K562 (cell line): ENCODE data around the gene YIF1A. TPM values are rescaled to one million over a fixed set of nuclear protein-coding genes. Genes with fewer than 3 reads are reported as not detected.

Experiments
- BCL6 ChIP-seq: fragments of 250-450 bp; sonication (Bioruptor Pico); IDR thresholded peaks from 2 replicates; pipeline ENCODE4 v1.4.0; 2020
- CTBP1 ChIP-seq: fragments of 450-650 bp; IDR thresholded peaks from 2 replicates; pipeline ENCODE4 v1.6.1; 2016; ENCODE audit warnings: borderline replicate concordance
- CUX1 ChIP-seq: fragments of 200-800 bp; sonication (Bioruptor generic); IDR thresholded peaks from 2 replicates; pipeline ENCODE4 v1.6.1; 2016; ENCODE audit warnings: missing genetic modification characterization, missing compliant biosample characterization
- EZH2 ChIP-seq: IDR thresholded peaks from 2 replicates; pipeline ENCODE4 v1.6.1; 2012; ENCODE audit warnings: low read depth, mild to moderate bottlenecking, inconsistent platforms, low read length, borderline replicate concordance
- IFI16 ChIP-seq: fragments of 250-450 bp; sonication (Bioruptor Pico); IDR thresholded peaks from 2 replicates; pipeline ENCODE4 v2.1.2; 2022; ENCODE audit warnings: mild to moderate bottlenecking, inconsistent platforms
- POLR3A ChIP-seq: IDR thresholded peaks from 2 replicates; pipeline ENCODE4 v1.6.1; 2011; ENCODE audit warnings: borderline replicate concordance, mild to moderate bottlenecking, moderate library complexity; ENCODE audit not compliant: insufficient read length, insufficient read depth; ENCODE audit errors: extremely low read depth
- RBM39 ChIP-seq: fragments of 200-400 bp; formaldehyde crosslinking; optimal IDR thresholded peaks from 2 replicates; pipeline ENCODE3; 2018; ENCODE audit warnings: low read depth, low read length
- SAP30 ChIP-seq: fragments of 200-600 bp; sonication (generic); IDR thresholded peaks from 2 replicates; pipeline ENCODE4 v1.6.1; 2012; ENCODE audit warnings: borderline replicate concordance, low read depth, mild to moderate bottlenecking, moderate library complexity, low read length, control low read depth, inconsistent platforms; ENCODE audit not compliant: insufficient read depth, poor library complexity, severe bottlenecking
- TCFL5 ChIP-seq: fragments of 250-450 bp; sonication (Bioruptor Pico); conservative IDR thresholded peaks from 2 replicates; pipeline ENCODE4 v1.6.1; 2021; ENCODE audit warnings: mild to moderate bottlenecking, moderate library complexity, matching md5 sums
- ZNF57 ChIP-seq: fragments of 450-650 bp; formaldehyde crosslinking; IDR thresholded peaks from 2 replicates; pipeline ENCODE4 v1.4.0; 2020; ENCODE audit warnings: mild to moderate bottlenecking, moderate library complexity
- polyA plus RNA-seq, 8 experiments: library from polyadenylated mRNA; depleted of rRNA in 4 of 8; stranded (reverse) in 5 of 8; unstranded in 3 of 8; fragments of >200 nt; fragmentation: Nextera tagmentation in 2 of 8; fragmentation: Illumina TruSeq in 1 of 8; extraction: Ambion mirVana in 2 of 8; extraction: Trizol in 1 of 8; gene quantifications; 2 replicates each; pipeline versions ENCODE4 v1.2.1 to v1.2.3, GENCODE V29; 2011 to 2014; ENCODE audit warnings: inconsistent platforms in 1 of 8, missing spikeins in 1 of 8
- total RNA-seq, 7 experiments: library from RNA; depleted of rRNA in 6 of 7; stranded (reverse); fragments of >200 nt in 6 of 7; fragmentation: Illumina TruSeq in 2 of 7; extraction: Trizol in 2 of 7; gene quantifications; 2 replicates each; pipeline versions ENCODE4 v1.2.1 to v1.2.3, GENCODE V29; 2011 to 2021; ENCODE audit warnings: low replicate concordance in 1 of 7
- TF ChIP-seq, protein P1 (sequence below): fragments of 250-450 bp; sonication (Bioruptor Pico); IDR thresholded peaks from 2 replicates; pipeline ENCODE4 v1.4.0; 2020

YIF1A gene
- total and polyA plus RNA-seq, 9 of the 15 experiments (the other 6 are each of a cell fraction or from before 2014, with no cell fraction given) = 8.6 to 121 (median 77.2) TPM

DNA sequence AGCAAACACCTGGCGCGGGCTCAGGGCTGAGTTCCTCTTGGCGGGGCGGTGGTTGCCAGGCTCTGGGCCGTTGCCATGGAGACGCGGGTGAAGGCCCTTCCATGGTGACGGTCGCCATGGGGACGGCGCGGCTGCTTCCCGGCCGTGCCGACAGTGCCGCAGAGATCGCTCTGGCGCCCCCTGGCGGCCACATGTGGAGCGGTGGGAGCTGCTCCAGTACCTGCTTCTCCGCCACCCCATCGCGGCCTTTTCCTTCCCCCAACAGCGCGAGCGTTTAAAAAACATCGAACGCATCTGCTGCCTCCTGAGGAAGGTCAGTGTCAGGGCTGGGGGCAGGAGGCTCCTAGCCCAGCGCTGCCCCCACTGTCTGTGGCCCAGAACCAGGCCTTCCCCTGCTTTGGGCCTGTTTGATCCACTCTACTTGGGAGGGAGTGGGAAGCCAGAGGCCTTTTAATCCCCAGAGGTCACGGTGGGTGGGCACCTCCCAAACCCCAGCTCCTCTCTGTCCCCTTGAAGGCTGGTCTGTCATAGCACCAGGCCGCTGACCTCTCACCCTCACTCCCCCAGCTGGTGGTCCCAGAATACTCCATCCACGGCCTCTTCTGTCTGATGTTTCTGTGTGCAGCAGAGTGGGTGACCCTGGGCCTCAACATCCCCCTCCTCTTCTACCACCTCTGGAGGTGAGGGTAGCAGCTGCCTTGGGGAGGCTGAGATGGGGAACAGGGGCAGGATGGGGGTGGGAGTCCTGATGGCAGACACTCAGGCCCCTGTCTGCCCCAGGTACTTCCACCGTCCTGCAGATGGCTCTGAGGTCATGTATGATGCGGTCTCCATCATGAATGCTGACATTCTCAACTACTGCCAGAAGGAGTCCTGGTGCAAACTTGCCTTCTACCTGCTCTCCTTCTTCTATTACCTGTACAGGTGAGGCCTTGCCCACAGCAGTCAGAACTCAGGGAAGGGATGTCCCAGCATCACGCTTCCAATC lies 6.2 kb downstream of the YIF1A start (continued):
- TF ChIP-seq, protein P1, sequence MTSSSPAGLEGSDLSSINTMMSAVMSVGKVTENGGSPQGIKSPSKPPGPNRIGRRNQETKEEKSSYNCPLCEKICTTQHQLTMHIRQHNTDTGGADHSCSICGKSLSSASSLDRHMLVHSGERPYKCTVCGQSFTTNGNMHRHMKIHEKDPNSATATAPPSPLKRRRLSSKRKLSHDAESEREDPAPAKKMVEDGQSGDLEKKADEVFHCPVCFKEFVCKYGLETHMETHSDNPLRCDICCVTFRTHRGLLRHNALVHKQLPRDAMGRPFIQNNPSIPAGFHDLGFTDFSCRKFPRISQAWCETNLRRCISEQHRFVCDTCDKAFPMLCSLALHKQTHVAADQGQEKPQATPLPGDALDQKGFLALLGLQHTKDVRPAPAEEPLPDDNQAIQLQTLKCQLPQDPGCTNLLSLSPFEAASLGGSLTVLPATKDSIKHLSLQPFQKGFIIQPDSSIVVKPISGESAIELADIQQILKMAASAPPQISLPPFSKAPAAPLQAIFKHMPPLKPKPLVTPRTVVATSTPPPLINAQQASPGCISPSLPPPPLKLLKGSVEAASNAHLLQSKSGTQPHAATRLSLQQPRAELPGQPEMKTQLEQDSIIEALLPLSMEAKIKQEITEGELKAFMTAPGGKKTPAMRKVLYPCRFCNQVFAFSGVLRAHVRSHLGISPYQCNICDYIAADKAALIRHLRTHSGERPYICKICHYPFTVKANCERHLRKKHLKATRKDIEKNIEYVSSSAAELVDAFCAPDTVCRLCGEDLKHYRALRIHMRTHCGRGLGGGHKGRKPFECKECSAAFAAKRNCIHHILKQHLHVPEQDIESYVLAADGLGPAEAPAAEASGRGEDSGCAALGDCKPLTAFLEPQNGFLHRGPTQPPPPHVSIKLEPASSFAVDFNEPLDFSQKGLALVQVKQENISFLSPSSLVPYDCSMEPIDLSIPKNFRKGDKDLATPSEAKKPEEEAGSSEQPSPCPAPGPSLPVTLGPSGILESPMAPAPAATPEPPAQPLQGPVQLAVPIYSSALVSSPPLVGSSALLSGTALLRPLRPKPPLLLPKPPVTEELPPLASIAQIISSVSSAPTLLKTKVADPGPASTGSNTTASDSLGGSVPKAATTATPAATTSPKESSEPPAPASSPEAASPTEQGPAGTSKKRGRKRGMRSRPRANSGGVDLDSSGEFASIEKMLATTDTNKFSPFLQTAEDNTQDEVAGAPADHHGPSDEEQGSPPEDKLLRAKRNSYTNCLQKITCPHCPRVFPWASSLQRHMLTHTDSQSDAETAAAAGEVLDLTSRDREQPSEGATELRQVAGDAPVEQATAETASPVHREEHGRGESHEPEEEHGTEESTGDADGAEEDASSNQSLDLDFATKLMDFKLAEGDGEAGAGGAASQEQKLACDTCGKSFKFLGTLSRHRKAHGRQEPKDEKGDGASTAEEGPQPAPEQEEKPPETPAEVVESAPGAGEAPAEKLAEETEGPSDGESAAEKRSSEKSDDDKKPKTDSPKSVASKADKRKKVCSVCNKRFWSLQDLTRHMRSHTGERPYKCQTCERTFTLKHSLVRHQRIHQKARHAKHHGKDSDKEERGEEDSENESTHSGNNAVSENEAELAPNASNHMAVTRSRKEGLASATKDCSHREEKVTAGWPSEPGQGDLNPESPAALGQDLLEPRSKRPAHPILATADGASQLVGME (CRISPR knock-in tag) = peak; percentile 99
- no peak for TF ChIP-seq BCL6 (CRISPR knock-in tag)
- TF ChIP-seq CUX1 = no peak
- TF ChIP-seq RBM39 = no peak
- no peak for TF ChIP-seq TCFL5
- TF ChIP-seq IFI16 (CRISPR knock-in tag) = no peak
- TF ChIP-seq ZNF57 (CRISPR knock-in tag) = no peak
- peak; percentile 94 for TF ChIP-seq CTBP1
- no peak for TF ChIP-seq EZH2
- no peak for TF ChIP-seq SAP30
- no peak for TF ChIP-seq POLR3A
